Measurements from ENCODE around the gene VAV1.

Gene VAV1

GRCh38 chr19:6819323-6819722 is 46.8 kb downstream of the VAV1 start:
- TF ChIP-seq CTCF (IDR thresholded peaks at IDR 0.05; ENCODE audit: insufficient read depth, low read length, poor library complexity, severe bottlenecking) = no peak
- TF ChIP-seq EZH2phosphoT487 (conservative IDR thresholded peaks at IDR 0.05; ENCODE audit: low read length) = no peak
- H3K9ac ChIP-seq (ENCODE audit: low read length) = no peak overlapping the region
- no peak overlapping the region for H3K27ac ChIP-seq (ENCODE audit: low read depth, low read length)
- H4K20me1 ChIP-seq (ENCODE audit: low read depth, low read length) = no peaks in the 10 kb centered on the region
- H3K27me3 ChIP-seq (ENCODE audit: low read length) = no peaks in the 10 kb centered on the region
- no peaks in the 10 kb centered on the region for H3K9me3 ChIP-seq (ENCODE audit: insufficient read depth, low read length)
- no peak overlapping the region for H2AFZ ChIP-seq (ENCODE audit: low read depth, low read length, severe bottlenecking)
- no peaks in the 10 kb centered on the region for H3K9me2 ChIP-seq (replicated peaks; ENCODE audit: insufficient read depth, low read length)
- H3K79me2 ChIP-seq (ENCODE audit: insufficient read depth, low read length) = peaks cover 40% of the 10 kb centered on the region
- H3F3A ChIP-seq (ENCODE audit: insufficient read depth) = no peaks in the 10 kb centered on the region
- 0 out of 2 replicates have a peak, but pooled peaks cover 5% of the 10 kb centered on the region for H3K36me3 ChIP-seq (ENCODE audit: low read length)
- no peak overlapping the region for H3K4me2 ChIP-seq (ENCODE audit: low read depth, low read length, poor library complexity, severe bottlenecking)
- no peak overlapping the region for H3K4me3 ChIP-seq (ENCODE audit: insufficient read depth, low read length, poor library complexity, severe bottlenecking)

- TF ChIP-seq CTCF (IDR thresholded peaks at IDR 0.05; ENCODE audit: insufficient read depth, low read length, poor library complexity, severe bottlenecking) (no peak), EZH2phosphoT487 (conservative IDR thresholded peaks at IDR 0.05; ENCODE audit: low read length) (no peak)
Measured at GRCh38 chr19:6820237-6820636, 47.7 kb downstream of the VAV1 start.

GRCh38 chr19:6821639-6822310 is 49.3 kb downstream of the VAV1 start:
- no peaks in the 10 kb centered on the region for H3K9me3 ChIP-seq (ENCODE audit: insufficient read depth, low read length)
- TF ChIP-seq EZH2phosphoT487 (conservative IDR thresholded peaks at IDR 0.05; ENCODE audit: low read length) = no peak
- no peak for TF ChIP-seq CTCF (IDR thresholded peaks at IDR 0.05; ENCODE audit: insufficient read depth, low read length, poor library complexity, severe bottlenecking)

More at GRCh38 chr19:6820237-6820636, 47.7 kb downstream of the VAV1 start:
- no peaks in the 10 kb centered on the region for H3K9me2 ChIP-seq (replicated peaks; ENCODE audit: insufficient read depth, low read length)
- no peak overlapping the region for H3K4me3 ChIP-seq (ENCODE audit: insufficient read depth, low read length, poor library complexity, severe bottlenecking)
- no peaks in the 10 kb centered on the region for H3F3A ChIP-seq (ENCODE audit: insufficient read depth)
- H3K9me3 ChIP-seq (ENCODE audit: insufficient read depth, low read length) = no peaks in the 10 kb centered on the region
- H3K36me3 ChIP-seq (ENCODE audit: low read length) = 0 out of 2 replicates have a peak, but pooled peaks cover 5% of the 10 kb centered on the region
- H4K20me1 ChIP-seq (ENCODE audit: low read depth, low read length) = no peaks in the 10 kb centered on the region
- H3K79me2 ChIP-seq (ENCODE audit: insufficient read depth, low read length) = peaks cover 33% of the 10 kb centered on the region
- H3K27ac ChIP-seq (ENCODE audit: low read depth, low read length) = no peak overlapping the region
- no peak overlapping the region for H3K4me2 ChIP-seq (ENCODE audit: low read depth, low read length, poor library complexity, severe bottlenecking)
- H3K9ac ChIP-seq (ENCODE audit: low read length) = no peak overlapping the region
- H3K27me3 ChIP-seq (ENCODE audit: low read length) = no peaks in the 10 kb centered on the region
- no peak overlapping the region for H2AFZ ChIP-seq (ENCODE audit: low read depth, low read length, severe bottlenecking)

More at GRCh38 chr19:6821639-6822310, 49.3 kb downstream of the VAV1 start:
- Histone ChIP-seq H3K27me3 (ENCODE audit: low read length) (no peaks in the 10 kb centered on the region), H3K36me3 (ENCODE audit: low read length) (0 out of 2 replicates have a peak, but pooled peaks cover 5% of the 10 kb centered on the region), H4K20me1 (ENCODE audit: low read depth, low read length) (no peaks in the 10 kb centered on the region), H3F3A (ENCODE audit: insufficient read depth) (no peaks in the 10 kb centered on the region), H3K79me2 (ENCODE audit: insufficient read depth, low read length) (peaks cover 27% of the 10 kb centered on the region; the same call in 1 of the 2 replicates), H3K4me3 (ENCODE audit: insufficient read depth, low read length, poor library complexity, severe bottlenecking) (no peak overlapping the region), H2AFZ (ENCODE audit: low read depth, low read length, severe bottlenecking) (no peak overlapping the region), H3K4me2 (ENCODE audit: low read depth, low read length, poor library complexity, severe bottlenecking) (no peak overlapping the region), H3K27ac (ENCODE audit: low read depth, low read length) (no peak overlapping the region), H3K9me2 (replicated peaks; ENCODE audit: insufficient read depth, low read length) (no peaks in the 10 kb centered on the region), H3K9ac (ENCODE audit: low read length) (no peak overlapping the region)

Data from SU-DHL-6 (cell line).